Measurements from ENCODE around the gene SSBP2.

DNA sequence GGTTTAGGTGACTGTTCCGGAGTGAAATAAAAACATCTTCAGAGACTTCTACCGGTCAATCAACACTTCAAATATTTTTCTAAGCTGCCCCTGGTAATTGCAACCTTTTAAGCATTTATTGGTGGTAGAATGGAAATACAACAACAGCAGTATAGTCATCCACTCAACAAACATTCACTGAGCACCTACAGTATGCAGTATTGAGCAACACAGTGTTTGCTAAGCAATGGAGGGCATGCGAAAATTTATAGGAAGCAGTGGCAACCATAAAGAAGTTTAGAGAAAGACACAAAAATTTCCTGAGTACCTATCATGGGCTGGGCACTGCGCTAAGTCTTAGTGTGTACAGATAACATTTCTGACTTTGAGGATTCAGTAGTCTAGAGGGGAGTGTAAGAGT is 12.0 kb upstream of the SSBP2 start:
- no peak for TF ChIP-seq POLR2A (IDR thresholded peaks at IDR 0.05)
- TF ChIP-seq, protein P1, sequence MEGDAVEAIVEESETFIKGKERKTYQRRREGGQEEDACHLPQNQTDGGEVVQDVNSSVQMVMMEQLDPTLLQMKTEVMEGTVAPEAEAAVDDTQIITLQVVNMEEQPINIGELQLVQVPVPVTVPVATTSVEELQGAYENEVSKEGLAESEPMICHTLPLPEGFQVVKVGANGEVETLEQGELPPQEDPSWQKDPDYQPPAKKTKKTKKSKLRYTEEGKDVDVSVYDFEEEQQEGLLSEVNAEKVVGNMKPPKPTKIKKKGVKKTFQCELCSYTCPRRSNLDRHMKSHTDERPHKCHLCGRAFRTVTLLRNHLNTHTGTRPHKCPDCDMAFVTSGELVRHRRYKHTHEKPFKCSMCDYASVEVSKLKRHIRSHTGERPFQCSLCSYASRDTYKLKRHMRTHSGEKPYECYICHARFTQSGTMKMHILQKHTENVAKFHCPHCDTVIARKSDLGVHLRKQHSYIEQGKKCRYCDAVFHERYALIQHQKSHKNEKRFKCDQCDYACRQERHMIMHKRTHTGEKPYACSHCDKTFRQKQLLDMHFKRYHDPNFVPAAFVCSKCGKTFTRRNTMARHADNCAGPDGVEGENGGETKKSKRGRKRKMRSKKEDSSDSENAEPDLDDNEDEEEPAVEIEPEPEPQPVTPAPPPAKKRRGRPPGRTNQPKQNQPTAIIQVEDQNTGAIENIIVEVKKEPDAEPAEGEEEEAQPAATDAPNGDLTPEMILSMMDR (IDR thresholded peaks at IDR 0.05), result no peak

All from thyroid gland (tissue), 4 donors.